Gastroesophageal sphincter (tissue), 4 donors: Measurements from ENCODE around the gene RTN1. TPM values are rescaled to one million over a fixed set of nuclear protein-coding genes. Genes with fewer than 3 reads are reported as not detected.
A peak's percentile ranks its signal among the peaks of the same experiment; 100 is the strongest.

Source experiments
- ATAC-seq: fragments of 150-250 bp; one replicate; pipeline ENCODE4 v1.9.1; 2016; ENCODE audit warnings: mild to moderate bottlenecking, moderate library complexity
- H3K27ac ChIP-seq, 4 donors: fragments of 200-600 bp; sonication (generic) in 3 of 4; 1 replicate in 3 of 4; 2 replicates in 1 of 4; pipeline ENCODE4 v1.5.1; 2016 to 2019
- H3K27me3 ChIP-seq: fragments of 200-600 bp; sonication (generic); one replicate; pipeline ENCODE4 v1.5.1; 2019
- H3K36me3 ChIP-seq, 2 donors: fragments of 200-600 bp; sonication (generic); one replicate each; pipeline ENCODE4 v1.5.1; 2019; ENCODE audit warnings: control low read depth in 1 of 2
- H3K4me1 ChIP-seq, 3 donors: fragments of 200-600 bp; sonication (generic); 1 replicate in 2 of 3; 2 replicates in 1 of 3; pipeline ENCODE4 v1.5.1; 2016 to 2019; ENCODE audit warnings: control low read depth in 2 of 3
- H3K4me3 ChIP-seq, 2 donors: fragments of 200-600 bp; sonication (generic); one replicate each; pipeline ENCODE4 v1.5.1; 2019; ENCODE audit warnings: mild to moderate bottlenecking in 1 of 2, moderate library complexity in 1 of 2
- H3K9me3 ChIP-seq, 3 donors: fragments of 200-600 bp; sonication (generic); one replicate each; pipeline ENCODE4 v1.5.1; 2017 to 2019; ENCODE audit warnings: control low read depth in 2 of 3
- EP300 ChIP-seq: sonication (generic); formaldehyde crosslinking; IDR thresholded peaks from one replicate; pipeline ENCODE4 v1.6.1; 2017; ENCODE audit warnings: antibody characterized with exemption, mild to moderate bottlenecking
- POLR2A ChIP-seq, 2 donors: fragments of 450-650 bp; IDR thresholded peaks; one replicate each; pipeline ENCODE4 v1.6.1; 2017; ENCODE audit warnings: antibody characterized with exemption in 2 of 2, mild to moderate bottlenecking in 2 of 2, moderate library complexity in 1 of 2
- POLR2AphosphoS5 ChIP-seq: sonication (generic); formaldehyde crosslinking; IDR thresholded peaks from one replicate; pipeline ENCODE4 v1.6.1; 2017; ENCODE audit warnings: antibody characterized with exemption
- WGBS, 2 donors: methylation state at CpG; one replicate each; pipeline ENCODE4 v1.1.5; 2018; ENCODE audit warnings: low coverage in 1 of 2; 5-methylcytosine and 5-hydroxymethylcytosine counted together
- total RNA-seq, 4 donors: library from RNA; depleted of rRNA; stranded (reverse); fragments of >200 nt; gene quantifications; one replicate each; pipeline ENCODE4 v1.1.0, GENCODE V29; 2016
- TF ChIP-seq, protein P1 (sequence below), 4 experiments: fragments of 200-600 bp in 2 of 4; fragments of 450-650 bp in 2 of 4; sonication (generic) in 1 of 4; IDR thresholded peaks; one replicate each; pipeline ENCODE4 v1.5.1; 2017 to 2019; ENCODE audit warnings: antibody characterized with exemption in 4 of 4, mild to moderate bottlenecking in 2 of 4, moderate library complexity in 2 of 4

Gene RTN1
- total RNA-seq, 4 donors from 2014 or later: 1.4 to 6.9 (median 6.5) TPM

DNA sequence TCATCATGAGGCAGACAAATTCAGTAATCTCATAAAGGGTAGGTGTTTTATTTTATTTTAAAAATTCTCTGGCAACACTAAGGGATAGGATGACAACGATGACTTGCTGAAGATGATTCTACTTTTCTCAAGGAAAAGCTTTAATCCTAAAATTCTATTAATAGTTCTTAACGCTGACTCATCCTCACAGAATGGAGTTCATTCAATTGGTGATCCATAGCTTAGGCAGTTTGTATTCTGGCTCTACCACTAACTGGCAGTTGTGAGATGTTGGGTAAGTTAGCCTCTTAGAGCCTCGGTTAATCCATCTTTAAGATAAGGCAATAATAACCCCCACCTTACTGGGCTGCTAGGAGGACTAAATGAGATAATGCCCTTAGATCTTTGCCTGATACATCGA, 116.3 kb downstream of the RTN1 start:
- Histone ChIP-seq H3K36me3 (no peaks in the 10 kb centered on the region), H3K9me3 (no peaks in the 10 kb centered on the region), H3K4me3 (no peak overlapping the region), H3K4me1 (no peaks in the 10 kb centered on the region), H3K27me3 (no peaks in the 10 kb centered on the region), H3K27ac (no peak overlapping the region)
- TF ChIP-seq EP300 (no peak), POLR2AphosphoS5 (no peak), POLR2A (IDR thresholded peaks at IDR 0.05) (no peak)
- TF ChIP-seq, protein P1, sequence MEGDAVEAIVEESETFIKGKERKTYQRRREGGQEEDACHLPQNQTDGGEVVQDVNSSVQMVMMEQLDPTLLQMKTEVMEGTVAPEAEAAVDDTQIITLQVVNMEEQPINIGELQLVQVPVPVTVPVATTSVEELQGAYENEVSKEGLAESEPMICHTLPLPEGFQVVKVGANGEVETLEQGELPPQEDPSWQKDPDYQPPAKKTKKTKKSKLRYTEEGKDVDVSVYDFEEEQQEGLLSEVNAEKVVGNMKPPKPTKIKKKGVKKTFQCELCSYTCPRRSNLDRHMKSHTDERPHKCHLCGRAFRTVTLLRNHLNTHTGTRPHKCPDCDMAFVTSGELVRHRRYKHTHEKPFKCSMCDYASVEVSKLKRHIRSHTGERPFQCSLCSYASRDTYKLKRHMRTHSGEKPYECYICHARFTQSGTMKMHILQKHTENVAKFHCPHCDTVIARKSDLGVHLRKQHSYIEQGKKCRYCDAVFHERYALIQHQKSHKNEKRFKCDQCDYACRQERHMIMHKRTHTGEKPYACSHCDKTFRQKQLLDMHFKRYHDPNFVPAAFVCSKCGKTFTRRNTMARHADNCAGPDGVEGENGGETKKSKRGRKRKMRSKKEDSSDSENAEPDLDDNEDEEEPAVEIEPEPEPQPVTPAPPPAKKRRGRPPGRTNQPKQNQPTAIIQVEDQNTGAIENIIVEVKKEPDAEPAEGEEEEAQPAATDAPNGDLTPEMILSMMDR (IDR thresholded peaks at IDR 0.05): no peak
- 69 to 83% methylated on average over 4 of the region's 4 CpGs for WGBS, 2 donors
- no peak for ATAC-seq

- no peaks in the 10 kb centered on the region for H3K36me3 ChIP-seq
- H3K4me1 ChIP-seq: no peaks in the 10 kb centered on the region
- H3K4me3 ChIP-seq: no peak overlapping the region
- no peak for TF ChIP-seq EP300
- TF ChIP-seq, protein P1 (IDR thresholded peaks at IDR 0.05): no peak
- no peak for TF ChIP-seq POLR2A (IDR thresholded peaks at IDR 0.05)
- TF ChIP-seq POLR2AphosphoS5: no peak
- no peaks in the 10 kb centered on the region for H3K9me3 ChIP-seq
- ATAC-seq: no peak
- no peaks in the 10 kb centered on the region for H3K27me3 ChIP-seq
- H3K27ac ChIP-seq: no peak overlapping the region
Observed at GRCh38 chr14:59753512-59753911, 117.1 kb downstream of the RTN1 start.

GRCh38 chr14:59751578-59751977, 119.0 kb downstream of the RTN1 start:
- H3K9me3 ChIP-seq: no peaks in the 10 kb centered on the region
- no peaks in the 10 kb centered on the region for H3K36me3 ChIP-seq
- ATAC-seq: no peak
- 95 to 96% methylated on average over 3 of the region's 3 CpGs for WGBS, 2 donors
- H3K4me1 ChIP-seq: no peaks in the 10 kb centered on the region
- H3K27ac ChIP-seq: no peak overlapping the region
- H3K27me3 ChIP-seq: no peaks in the 10 kb centered on the region
- no peak overlapping the region for H3K4me3 ChIP-seq
- TF ChIP-seq, protein P1 (IDR thresholded peaks at IDR 0.05): no peak
- TF ChIP-seq EP300 (no peak), POLR2AphosphoS5 (no peak), POLR2A (IDR thresholded peaks at IDR 0.05) (no peak)

DNA sequence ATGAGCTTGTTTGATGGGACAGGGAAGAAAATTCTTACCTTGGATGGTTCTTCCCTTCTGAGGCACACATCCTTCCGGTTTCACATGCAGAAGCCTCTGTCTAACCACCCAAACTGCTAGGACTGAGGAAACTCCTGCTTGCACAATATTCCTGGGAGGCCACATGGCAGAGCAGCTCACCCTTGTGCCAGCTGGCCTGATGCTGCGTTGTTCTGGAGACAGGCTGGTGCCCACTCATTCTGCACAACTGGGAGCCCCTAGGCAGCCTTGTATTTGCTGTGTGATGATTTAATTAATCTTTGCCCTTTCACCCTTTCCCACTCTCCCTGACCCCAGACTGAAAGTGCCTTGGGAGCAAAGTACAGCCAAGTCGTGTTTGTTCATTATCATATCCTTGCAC, 130.8 kb downstream of the RTN1 start:
- peaks cover 0 to 30% (median 0%) of the 10 kb centered on the region in 3 donors for H3K9me3 ChIP-seq
- H3K4me3 ChIP-seq: no peak overlapping the region
- no peaks in the 10 kb centered on the region for H3K4me1 ChIP-seq
- peak; percentile 65 for ATAC-seq
- no peaks in the 10 kb centered on the region for H3K27me3 ChIP-seq
- H3K36me3 ChIP-seq: no peaks in the 10 kb centered on the region
- H3K27ac ChIP-seq: no peak overlapping the region
- WGBS, 2 donors: 43 to 62% methylated on average over 1 to 3 of the region's 3 CpGs
- TF ChIP-seq, protein P1 (IDR thresholded peaks at IDR 0.05): no peak
- TF ChIP-seq EP300 (no peak), POLR2AphosphoS5 (no peak), POLR2A (IDR thresholded peaks at IDR 0.05) (no peak)

DNA sequence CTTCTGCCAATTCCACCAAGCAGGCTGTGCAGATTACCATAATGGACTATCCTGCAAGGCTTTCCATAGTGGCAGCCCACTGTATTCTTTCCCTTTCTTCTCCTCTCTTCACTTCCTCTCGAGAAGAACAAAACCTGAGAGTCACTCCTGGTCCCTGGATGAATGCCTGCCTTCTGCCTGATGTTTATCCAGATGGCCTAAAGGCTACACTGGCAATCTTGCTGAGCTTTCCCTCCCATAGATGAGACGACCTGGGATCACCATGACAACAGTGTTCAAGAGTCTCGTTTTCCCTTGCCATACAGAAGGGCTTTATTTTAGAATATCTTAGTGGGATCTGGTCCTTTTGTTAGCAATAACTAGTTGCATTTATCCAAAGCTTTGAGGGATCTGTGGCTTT, 142.3 kb downstream of the RTN1 start:
- H3K4me1 ChIP-seq: no peaks in the 10 kb centered on the region
- H3K9me3 ChIP-seq: peaks cover 0 to 2% (median 0%) of the 10 kb centered on the region in 3 donors
- TF ChIP-seq EP300 (no peak), POLR2A (IDR thresholded peaks at IDR 0.05) (no peak), POLR2AphosphoS5 (no peak)
- TF ChIP-seq, protein P1 (IDR thresholded peaks at IDR 0.05): no peak
- WGBS, 2 donors: 0 to 47% methylated on average over 1 to 2 of the region's 3 CpGs
- peaks cover 2% of the 10 kb centered on the region for H3K27me3 ChIP-seq
- H3K4me3 ChIP-seq: no peak overlapping the region
- ATAC-seq: no peak
- no peak overlapping the region for H3K27ac ChIP-seq
- peaks cover 0 to 6% of the 10 kb centered on the region in 2 donors for H3K36me3 ChIP-seq
